Activated CD8-positive, alpha-beta memory T cell treated with anti-CD3 and anti-CD28 coated beads for 4 hours (primary cell): Measurements from ENCODE around the gene KAT6B.

Source experiments
- DNase-seq, 2 donors: peaks; one replicate each; pipeline ENCODE4 v3.0.0-alpha.2; 2020; ENCODE audit warnings: low read depth in 2 of 2

Gene KAT6B

DNA sequence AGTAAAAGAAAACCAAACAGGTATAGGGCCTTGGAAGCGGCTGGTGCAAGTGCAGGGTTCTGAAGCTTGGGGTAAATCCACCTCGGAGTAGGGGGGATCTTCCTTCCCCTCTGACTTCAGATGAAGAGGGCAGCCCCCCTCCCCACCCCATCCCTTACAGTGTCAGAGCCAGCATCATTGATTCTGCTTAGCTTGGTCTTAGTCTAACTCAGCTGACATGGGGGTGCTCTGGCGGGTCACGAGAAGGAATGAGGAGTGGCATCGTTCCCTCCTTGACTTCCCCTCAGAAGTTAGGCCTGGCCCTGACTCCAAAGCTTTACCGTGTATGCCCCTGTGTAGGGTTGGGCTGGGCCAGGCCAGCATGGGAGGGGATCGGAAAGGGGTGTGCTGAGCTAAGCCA is 240.9 kb downstream of the KAT6B start:
- DNase-seq, result no peak

GRCh38 chr10:75068523-75068922 is 242.1 kb downstream of the KAT6B start:
- DNase-seq, result no peak

DNA sequence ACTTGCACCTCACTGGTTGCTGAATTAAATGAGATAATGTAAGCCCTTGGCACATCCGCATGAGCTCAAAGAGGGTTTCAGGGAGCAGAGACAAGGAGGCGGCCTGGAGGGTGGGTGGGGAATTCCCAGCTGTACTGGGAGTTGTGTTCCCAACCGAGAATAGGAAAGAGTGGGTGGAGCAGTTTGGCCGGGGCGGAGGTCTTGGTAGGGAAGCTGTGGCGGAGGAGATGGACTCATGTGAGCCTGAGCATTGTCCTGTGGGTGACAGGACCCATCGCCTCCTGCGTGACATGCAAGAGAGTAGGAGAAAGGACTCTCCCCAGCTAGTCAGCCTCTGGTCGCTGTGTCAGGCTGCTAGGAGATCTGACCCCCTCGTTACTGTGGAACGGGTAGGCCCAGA is 244.1 kb downstream of the KAT6B start:
- no peak for DNase-seq

GRCh38 chr10:75070961-75071428 is 244.6 kb downstream of the KAT6B start:
- DNase-seq, result no peak

DNA sequence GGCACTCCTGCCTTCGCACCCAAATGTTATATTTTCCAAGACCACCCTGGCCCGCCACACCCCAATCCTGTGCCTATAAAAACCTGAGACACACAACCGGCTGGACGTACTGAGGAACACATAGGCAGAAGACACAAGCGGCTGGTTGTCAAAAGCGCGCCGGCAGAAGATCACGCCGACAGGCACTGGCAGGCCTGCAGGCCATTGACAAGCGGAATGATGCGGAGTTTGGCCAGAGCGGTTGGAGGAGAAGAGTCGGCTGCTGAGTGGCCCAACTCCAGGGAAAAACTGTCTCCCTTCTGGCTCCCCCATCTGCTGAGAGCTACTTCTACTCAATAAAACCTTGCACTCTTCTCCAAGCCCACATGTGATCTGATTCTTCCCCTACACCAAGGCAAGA is 245.4 kb downstream of the KAT6B start:
- no peak for DNase-seq

GRCh38 chr10:75072727-75073126 is 246.3 kb downstream of the KAT6B start:
- DNase-seq, result no peak

DNA sequence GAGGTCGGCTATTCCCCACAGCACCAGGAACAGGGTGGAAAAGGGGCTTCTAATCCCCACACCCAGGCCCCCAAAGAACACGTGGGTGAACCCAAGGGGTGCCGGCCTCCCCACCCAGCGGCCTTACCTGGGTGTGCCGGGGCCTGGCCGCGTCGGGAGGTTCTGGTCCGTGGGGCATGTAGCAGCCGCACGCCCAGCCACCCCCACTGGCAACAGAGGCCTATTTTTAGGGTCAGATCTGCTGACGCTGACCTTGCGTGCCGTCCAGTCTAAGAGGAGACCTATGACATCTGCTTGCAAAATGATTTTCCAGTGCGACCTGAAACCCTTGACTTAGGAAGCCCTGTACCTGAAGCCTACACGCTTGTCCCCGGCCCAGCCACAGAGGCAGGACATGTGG is 247.0 kb downstream of the KAT6B start:
- no peak for DNase-seq

- DNase-seq, result no peak
Measured at GRCh38 chr10:75074711-75075445, 248.5 kb downstream of the KAT6B start.

DNA sequence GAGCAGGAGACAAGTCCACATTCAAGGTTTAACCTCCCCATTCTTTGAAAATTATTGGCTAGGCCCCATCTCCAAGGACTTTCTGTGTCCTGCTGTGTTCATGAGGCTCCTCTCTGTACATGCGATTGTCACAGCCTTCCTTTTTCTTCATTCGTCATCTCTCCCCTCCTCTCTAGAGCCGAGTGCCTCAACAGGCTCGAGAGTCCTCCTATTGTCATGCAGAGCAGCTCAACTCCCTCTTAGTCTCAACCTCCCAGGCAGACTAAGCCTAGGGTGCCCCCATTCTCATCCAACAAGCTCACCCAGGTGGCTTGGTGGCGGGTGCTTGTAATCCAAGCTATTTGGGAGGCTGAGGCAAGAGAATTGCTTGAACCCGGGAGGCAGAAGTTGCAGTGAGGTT is 249.9 kb downstream of the KAT6B start:
- DNase-seq, result no peak

DNA sequence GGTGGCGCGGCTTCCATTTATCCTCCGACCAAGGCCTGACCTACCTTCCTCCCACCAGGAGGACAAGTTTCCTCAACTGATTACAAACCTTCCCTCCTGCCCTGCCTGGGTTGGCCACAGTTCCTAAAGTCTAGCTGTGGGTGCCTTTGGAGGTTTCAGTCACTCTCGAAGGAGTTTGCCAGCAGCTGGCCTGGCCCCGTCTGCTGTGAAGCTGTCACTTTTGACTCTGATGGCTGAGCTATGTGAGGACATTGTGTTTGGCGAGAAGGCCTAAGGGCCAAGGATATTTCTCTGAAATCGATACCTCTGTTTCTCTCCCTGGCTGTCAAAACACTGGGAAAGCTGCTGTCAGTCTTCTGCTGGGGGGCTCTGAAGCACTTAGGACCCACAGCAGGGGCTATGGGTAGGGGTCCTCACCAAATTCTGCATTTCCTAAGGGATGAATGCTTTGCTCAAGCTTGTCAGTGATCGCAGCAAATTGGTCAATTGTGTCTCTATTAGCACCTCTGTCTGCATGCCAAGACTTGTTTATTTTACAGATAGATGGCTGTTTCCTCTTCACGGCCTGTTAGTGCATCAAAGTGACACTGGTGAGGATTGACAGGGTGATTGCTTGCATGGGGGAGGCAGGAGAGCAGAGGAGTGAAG is 253.2 kb downstream of the KAT6B start:
- no peak for DNase-seq

DNA sequence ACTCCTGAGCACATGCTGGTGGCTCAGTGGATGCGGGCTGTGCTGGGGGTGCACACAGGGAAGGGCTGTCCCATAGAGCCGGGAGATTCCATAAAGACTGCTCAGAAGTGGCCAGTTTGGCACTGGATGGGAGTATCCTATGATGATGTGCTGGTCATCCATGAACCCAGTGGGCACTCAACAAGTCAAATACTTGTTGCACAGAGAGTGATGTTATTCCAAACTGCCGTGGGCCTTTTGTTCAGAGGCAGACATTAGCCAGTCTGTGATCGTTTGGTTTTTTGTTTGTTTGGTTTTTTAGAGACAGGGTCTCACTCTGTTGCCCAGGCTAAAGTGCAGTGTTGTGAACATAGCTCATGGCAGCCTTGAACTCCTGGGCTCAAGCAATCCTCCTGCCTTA is 254.2 kb downstream of the KAT6B start:
- no peak for DNase-seq

DNA sequence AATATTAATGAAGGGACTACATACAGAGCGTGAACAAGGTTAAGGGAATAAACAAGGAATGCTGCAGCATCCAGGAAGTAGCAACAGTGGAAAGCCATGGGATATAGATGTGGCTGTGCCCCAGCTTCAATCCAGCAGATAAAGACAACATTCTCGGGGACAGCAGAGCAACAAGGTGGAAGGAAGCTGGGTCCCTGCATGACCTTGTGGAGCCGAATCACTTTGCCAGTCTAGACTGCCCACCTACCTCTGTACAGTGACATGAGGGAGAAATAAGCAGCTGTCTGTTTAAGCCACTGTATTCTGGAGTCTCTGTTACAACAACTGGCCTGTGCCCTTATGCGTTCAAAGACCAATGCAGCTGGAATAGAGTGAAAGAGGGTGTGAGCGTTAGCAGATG is 255.0 kb downstream of the KAT6B start:
- no peak for DNase-seq
